MCF 10A (cell line): ENCODE results near the gene SSBP3. TPM values are rescaled to one million over a fixed set of nuclear protein-coding genes. Genes with fewer than 3 reads are reported as not detected.

ENCODE experiments used
- BruUV-seq: library from RNA; stranded (reverse); fragments of 400-500 nt; replicated peaks from 2 replicates; lab custom pipeline; 2021; lab: Mats Ljungman, UMichigan
- CTCF ChIA-PET: fragments of 300-600 bp; sonication (Branson Sonifier 250); formaldehyde crosslinking; extraction: SDS; loops from one replicate; lab custom pipeline; 2021; ENCODE audit warnings: antibody characterized with exemption, inconsistent platforms; lab: Yijun Ruan, JAX
- POLR2A ChIA-PET: fragments of 300-600, 350-650 bp; sonication (Branson Sonifier 250); formaldehyde crosslinking; extraction: SDS; loops from one replicate; lab custom pipeline; 2020; ENCODE audit warnings: antibody characterized with exemption, inconsistent platforms; lab: Yijun Ruan, JAX
- DNase-seq: peaks from one replicate; pipeline ENCODE4 v3.0.0-alpha.2; 2018; ENCODE audit not compliant: unreplicated experiment
- H3K27ac Mint-ChIP-seq: one replicate; pipeline ENCODE4 v1.8.0; 2022; ENCODE audit warnings: mild to moderate bottlenecking, low read depth, mixed read lengths; ENCODE audit not compliant: unreplicated experiment
- H3K27me3 Mint-ChIP-seq: one replicate; pipeline ENCODE4 v1.8.0; 2022; ENCODE audit warnings: mixed read lengths; ENCODE audit not compliant: insufficient read depth, unreplicated experiment
- H3K36me3 Mint-ChIP-seq: one replicate; pipeline ENCODE4 v1.8.0; 2022; ENCODE audit warnings: mild to moderate bottlenecking, moderate library complexity, mixed read lengths; ENCODE audit not compliant: insufficient read depth, unreplicated experiment
- H3K4me1 Mint-ChIP-seq: one replicate; pipeline ENCODE4 v1.8.0; 2022; ENCODE audit warnings: mixed read lengths; ENCODE audit not compliant: insufficient read depth, unreplicated experiment
- H3K4me3 Mint-ChIP-seq: one replicate; pipeline ENCODE4 v1.8.0; 2022; ENCODE audit warnings: mild to moderate bottlenecking, moderate library complexity, mixed read lengths; ENCODE audit not compliant: unreplicated experiment
- H3K9me3 Mint-ChIP-seq: one replicate; pipeline ENCODE4 v1.8.0; 2022; ENCODE audit warnings: mixed read lengths; ENCODE audit not compliant: unreplicated experiment
- CTCF ChIP-seq: fragments of 200-600 bp; IDR thresholded peaks from one replicate; pipeline ENCODE4 v1.8.0; 2022; ENCODE audit warnings: antibody characterized with exemption, mild to moderate bottlenecking; ENCODE audit not compliant: unreplicated experiment
- intact Hi-C: fragments of 100-400 bp; cut with micrococcal nuclease; formaldehyde crosslinking; loops from 2 replicates; pipeline ENCODE4 v1.14.1; 2022
- total RNA-seq: library from RNA; stranded (reverse); gene quantifications from 2 replicates; pipeline ENCODE4 v1.2.3, GENCODE V29; 2022

SSBP3 gene
- total RNA-seq, 1 experiment from 2014 or later: 8.6 TPM

GRCh38 chr1:54363925-54364324 lies 42.3 kb downstream of the SSBP3 start:
- Mint-ChIP-seq H3K9me3 (no peaks in the 10 kb centered on the region), H3K27ac (no peak overlapping the region), H3K36me3 (no peaks in the 10 kb centered on the region), H3K4me1 (no peaks in the 10 kb centered on the region), H3K27me3 (no peaks in the 10 kb centered on the region), H3K4me3 (no peak overlapping the region)
- TF ChIP-seq CTCF: no peak
- intact Hi-C loops: no loop called here
- CTCF ChIA-PET: interaction anchor here (0.5 kb wide), 1 partner anchor 154 kb away, joined by 3 read pairs; no protein-coding TSS in a partner anchor
- DNase-seq: no peak
- POLR2A ChIA-PET: no interaction called here
- BruUV-seq: no TSS peak

GRCh38 chr1:54362881-54363340 lies 43.3 kb downstream of the SSBP3 start:
- no peak overlapping the region for H3K4me3 Mint-ChIP-seq
- no peak overlapping the region for H3K27ac Mint-ChIP-seq
- H3K4me1 Mint-ChIP-seq: no peaks in the 10 kb centered on the region
- H3K9me3 Mint-ChIP-seq: no peaks in the 10 kb centered on the region
- no peak for DNase-seq
- H3K36me3 Mint-ChIP-seq: no peaks in the 10 kb centered on the region
- no peak for TF ChIP-seq CTCF
- POLR2A ChIA-PET: no interaction called here
- no TSS peak for BruUV-seq
- CTCF ChIA-PET: interaction anchor here (0.6 kb wide), 1 partner anchor 87 kb away, joined by 3 read pairs; no protein-coding TSS in a partner anchor
- intact Hi-C loops: no loop called here
- H3K27me3 Mint-ChIP-seq: no peaks in the 10 kb centered on the region

DNA sequence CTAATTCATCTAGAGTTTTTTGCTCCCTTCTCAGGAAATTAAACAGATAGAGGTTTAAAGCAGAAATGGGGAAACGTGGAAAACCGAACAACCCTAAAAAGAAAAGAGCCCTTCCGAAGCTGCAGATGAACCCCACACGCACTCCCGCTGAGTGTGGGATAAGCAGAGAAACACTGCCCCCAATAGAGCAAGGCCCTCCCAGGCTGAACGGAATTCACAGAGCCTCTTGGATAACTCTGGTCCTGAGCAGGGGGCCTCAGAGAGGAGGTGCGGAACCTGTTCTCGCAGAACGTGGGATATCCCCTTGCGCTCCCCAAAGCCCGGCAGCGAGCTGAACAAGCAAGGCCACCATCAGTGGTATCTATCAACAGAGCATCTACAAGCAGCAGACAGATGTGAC lies 44.9 kb downstream of the SSBP3 start:
- Mint-ChIP-seq H3K9me3 (no peaks in the 10 kb centered on the region), H3K36me3 (no peaks in the 10 kb centered on the region), H3K27ac (no peak overlapping the region), H3K27me3 (no peaks in the 10 kb centered on the region), H3K4me3 (no peak overlapping the region), H3K4me1 (no peaks in the 10 kb centered on the region)
- no peak for TF ChIP-seq CTCF
- ChIA-PET POLR2A (no interaction called here), CTCF (interaction anchor here (0.6 to 0.7 kb wide), 3 partner anchors 259 to 300 kb away, joined by 3 to 4 read pairs (median 4); no protein-coding TSS in a partner anchor)
- intact Hi-C loops: no loop called here
- no peak for DNase-seq
- no TSS peak for BruUV-seq

GRCh38 chr1:54360165-54361005 lies 45.8 kb downstream of the SSBP3 start:
- CTCF ChIA-PET: interaction anchor here (0.6 to 0.8 kb wide), 6 partner anchors 15 to 838 kb away, joined by 3 to 4 read pairs (median 4); no protein-coding TSS in a partner anchor
- no peak for TF ChIP-seq CTCF
- intact Hi-C loops: no loop called here
- no peak overlapping the region for H3K27ac Mint-ChIP-seq
- no peaks in the 10 kb centered on the region for H3K9me3 Mint-ChIP-seq
- H3K27me3 Mint-ChIP-seq: no peaks in the 10 kb centered on the region
- no peak overlapping the region for H3K4me3 Mint-ChIP-seq
- no peak for DNase-seq
- no peaks in the 10 kb centered on the region for H3K36me3 Mint-ChIP-seq
- no TSS peak for BruUV-seq
- no peaks in the 10 kb centered on the region for H3K4me1 Mint-ChIP-seq
- POLR2A ChIA-PET: no interaction called here
